HEK293 (cell line): ENCODE data around the gene ATE1.

ENCODE experiments used
- CTCF ChIA-PET: fragments of 350-600 bp; formaldehyde crosslinking; extraction: SDS; loops from one replicate; lab custom pipeline; 2021; ENCODE audit warnings: antibody characterized with exemption; lab: Yijun Ruan, JAX
- POLR2A ChIA-PET: fragments of 300-600 bp; formaldehyde crosslinking; extraction: SDS; loops from one replicate; lab custom pipeline; 2020; ENCODE audit warnings: antibody characterized with exemption, inconsistent platforms; lab: Yijun Ruan, JAX
- H3K27ac ChIP-seq: fragments of 200-500 bp; sonication (Bioruptor generic); 2 replicates; pipeline ENCODE4 v1.5.1; 2014; ENCODE audit warnings: low read depth, low read length, control low read depth, inconsistent platforms; ENCODE audit errors: extremely low read depth
- H3K36me3 ChIP-seq, 2 experiments: fragments of 200-500 bp in 1 of 2; sonication (Bioruptor generic) in 1 of 2; 1 replicate in 1 of 2; 2 replicates in 1 of 2; pipeline ENCODE4 v1.5.1; 2014 to 2017; ENCODE audit warnings: inconsistent platforms in 2 of 2, low read length in 2 of 2; ENCODE audit not compliant: control insufficient read depth in 2 of 2, insufficient read depth in 1 of 2
- H3K4me1 ChIP-seq: fragments of 200-500 bp; sonication (Bioruptor generic); 2 replicates; pipeline ENCODE4 v1.5.1; 2014; ENCODE audit warnings: mild to moderate bottlenecking, low read length, inconsistent platforms; ENCODE audit not compliant: control insufficient read depth, insufficient read depth
- H3K4me3 ChIP-seq: 2 replicates; pipeline ENCODE4 v1.5.1; 2011; ENCODE audit warnings: low read depth, mild to moderate bottlenecking, control low read depth, low read length, moderate library complexity
- H3K9me3 ChIP-seq: fragments of 200-500 bp; sonication (Bioruptor generic); 2 replicates; pipeline ENCODE4 v1.5.1; 2014; ENCODE audit warnings: low read depth, low read length, inconsistent platforms; ENCODE audit not compliant: control insufficient read depth, insufficient read depth
- GFI1B ChIP-seq: fragments of 450-650 bp; formaldehyde crosslinking; IDR thresholded peaks from 2 replicates; pipeline ENCODE4 v1.5.1; 2016; ENCODE audit warnings: missing biosample characterization, missing genetic modification characterization
- GLIS1 ChIP-seq: fragments of 450-650 bp; formaldehyde crosslinking; IDR thresholded peaks from 2 replicates; pipeline ENCODE4 v1.5.1; 2016; ENCODE audit warnings: missing biosample characterization, missing genetic modification characterization
- PRDM2 ChIP-seq: fragments of 450-650 bp; formaldehyde crosslinking; IDR thresholded peaks from 2 replicates; pipeline ENCODE4 v1.5.1; 2016; ENCODE audit warnings: missing biosample characterization, missing genetic modification characterization, borderline replicate concordance
- TCF7L2 ChIP-seq: IDR thresholded peaks from 2 replicates; pipeline ENCODE4 v1.6.1; 2011; ENCODE audit warnings: low read depth, mild to moderate bottlenecking, inconsistent platforms, low read length, moderate library complexity, borderline replicate concordance
- TSHZ1 ChIP-seq: fragments of 450-650 bp; formaldehyde crosslinking; IDR thresholded peaks from 2 replicates; pipeline ENCODE4 v1.5.1; 2016; ENCODE audit warnings: missing biosample characterization, missing genetic modification characterization, borderline replicate concordance
- YY2 ChIP-seq: fragments of 450-650 bp; formaldehyde crosslinking; IDR thresholded peaks from 2 replicates; pipeline ENCODE4 v1.5.1; 2016; ENCODE audit warnings: missing biosample characterization, missing genetic modification characterization
- ZBTB1 ChIP-seq: fragments of 450-650 bp; formaldehyde crosslinking; IDR thresholded peaks from 2 replicates; pipeline ENCODE4 v1.5.1; 2016; ENCODE audit warnings: missing biosample characterization, missing genetic modification characterization
- ZNF121 ChIP-seq: fragments of 450-650 bp; formaldehyde crosslinking; IDR thresholded peaks from 2 replicates; pipeline ENCODE4 v1.5.1; 2016; ENCODE audit warnings: missing biosample characterization, missing genetic modification characterization
- ZNF146 ChIP-seq: fragments of 450-650 bp; formaldehyde crosslinking; IDR thresholded peaks from 2 replicates; pipeline ENCODE4 v1.5.1; 2016; ENCODE audit warnings: missing biosample characterization, missing genetic modification characterization
- ZNF148 ChIP-seq: fragments of 450-650 bp; formaldehyde crosslinking; IDR thresholded peaks from 2 replicates; pipeline ENCODE4 v1.5.0; 2017; ENCODE audit warnings: missing biosample characterization, missing genetic modification characterization, borderline replicate concordance
- ZNF175 ChIP-seq: fragments of 450-650 bp; formaldehyde crosslinking; IDR thresholded peaks from 2 replicates; pipeline ENCODE4 v1.5.1; 2016; ENCODE audit warnings: missing biosample characterization, missing genetic modification characterization
- ZNF416 ChIP-seq: fragments of 450-650 bp; formaldehyde crosslinking; IDR thresholded peaks from 2 replicates; pipeline ENCODE4 v1.5.1; 2016; ENCODE audit warnings: missing biosample characterization, missing genetic modification characterization
- ZNF423 ChIP-seq: fragments of 450-650 bp; formaldehyde crosslinking; IDR thresholded peaks from 2 replicates; pipeline ENCODE4 v1.5.1; 2016; ENCODE audit warnings: missing biosample characterization, missing genetic modification characterization
- ZNF433 ChIP-seq: fragments of 450-650 bp; formaldehyde crosslinking; IDR thresholded peaks from 2 replicates; pipeline ENCODE4 v1.5.1; 2016; ENCODE audit warnings: missing biosample characterization, missing genetic modification characterization, low read depth
- ZNF449 ChIP-seq: fragments of 450-650 bp; formaldehyde crosslinking; IDR thresholded peaks from 2 replicates; pipeline ENCODE4 v1.5.1; 2017; ENCODE audit warnings: missing biosample characterization, mild to moderate bottlenecking, missing genetic modification characterization, moderate library complexity
- ZNF473 ChIP-seq: fragments of 450-650 bp; formaldehyde crosslinking; IDR thresholded peaks from 2 replicates; pipeline ENCODE4 v1.5.1; 2017; ENCODE audit warnings: missing biosample characterization, missing genetic modification characterization
- ZNF555 ChIP-seq: fragments of 450-650 bp; formaldehyde crosslinking; conservative IDR thresholded peaks from 2 replicates; pipeline ENCODE4 v1.5.1; 2017; ENCODE audit warnings: missing biosample characterization, mild to moderate bottlenecking, missing genetic modification characterization, inconsistent platforms
- ZNF623 ChIP-seq: fragments of 450-650 bp; formaldehyde crosslinking; IDR thresholded peaks from 2 replicates; pipeline ENCODE4 v1.5.1; 2016; ENCODE audit warnings: missing biosample characterization, missing genetic modification characterization
- ZNF701 ChIP-seq: fragments of 450-650 bp; formaldehyde crosslinking; IDR thresholded peaks from 2 replicates; pipeline ENCODE4 v1.5.1; 2016; ENCODE audit warnings: missing biosample characterization, missing genetic modification characterization

The ATE1 gene

GRCh38 chr10:121862649-121863048, 65.2 kb downstream of the ATE1 start:
- peaks cover 8% of the 10 kb centered on the region for H3K4me1 ChIP-seq
- peaks cover 0 to 5% of the 10 kb centered on the region in 2 experiments; a peak in 1 of 3 replicates for H3K36me3 ChIP-seq
- H3K9me3 ChIP-seq = no peaks in the 10 kb centered on the region
- ChIA-PET POLR2A (no interaction called here), CTCF (no interaction called here)
- no peak for TF ChIP-seq TCF7L2
- H3K4me3 ChIP-seq = no peak overlapping the region
- no peak overlapping the region for H3K27ac ChIP-seq

GRCh38 chr10:121862042-121862441, 65.8 kb downstream of the ATE1 start:
- TF ChIP-seq ZNF146 (tag by site-specific recombination) (no peak), ZNF121 (tag by site-specific recombination) (no peak), TCF7L2 (no peak), ZNF423 (tag by site-specific recombination) (no peak), ZNF473 (tag by site-specific recombination) (no peak), ZNF623 (tag by site-specific recombination) (no peak), ZNF148 (tag by site-specific recombination) (no peak), ZBTB1 (tag by site-specific recombination) (no peak), PRDM2 (tag by site-specific recombination) (no peak), TSHZ1 (tag by site-specific recombination) (no peak), ZNF416 (tag by site-specific recombination) (no peak), ZNF449 (tag by site-specific recombination) (no peak), ZNF433 (tag by site-specific recombination) (no peak), ZNF701 (tag by site-specific recombination) (no peak), YY2 (tag by site-specific recombination) (no peak), GLIS1 (no peak), GFI1B (tag by site-specific recombination) (no peak), ZNF555 (tag by site-specific recombination) (no peak), ZNF175 (tag by site-specific recombination) (no peak)
- no peak overlapping the region for H3K27ac ChIP-seq
- peaks cover 0 to 11% of the 10 kb centered on the region in 2 experiments; a peak in 1 of 3 replicates for H3K36me3 ChIP-seq
- H3K4me1 ChIP-seq = peaks cover 8% of the 10 kb centered on the region
- POLR2A ChIA-PET = no interaction called here
- CTCF ChIA-PET = interaction anchor here (0.5 to 0.7 kb wide), 2 partner anchors 25 to 312 kb away, joined by 3 to 5 read pairs; no protein-coding TSS in a partner anchor
- no peak overlapping the region for H3K4me3 ChIP-seq
- no peaks in the 10 kb centered on the region for H3K9me3 ChIP-seq
